Measurements from ENCODE around the gene USP25.

The USP25 gene

DNA sequence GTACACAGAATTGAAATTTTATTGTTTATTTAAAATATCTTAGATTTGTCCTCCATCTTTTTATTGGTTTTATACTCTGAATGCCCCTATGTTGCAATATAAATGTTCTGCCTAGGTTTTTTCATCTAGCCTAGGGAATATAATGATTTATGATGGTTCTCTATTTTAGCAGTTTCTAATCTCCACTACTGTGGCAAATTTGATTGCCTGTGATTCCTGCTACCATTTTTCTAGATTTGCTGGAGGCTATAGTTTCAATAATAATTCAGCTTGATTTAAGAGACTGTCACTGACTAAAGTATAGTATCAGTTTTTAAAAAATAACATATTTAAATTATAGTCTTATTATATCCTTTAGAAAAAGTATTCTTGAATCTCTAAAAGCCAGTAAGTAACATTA lies 90.5 kb downstream of the USP25 start:
- no peak for DNase-seq (ENCODE audit: low spot score)

DNA sequence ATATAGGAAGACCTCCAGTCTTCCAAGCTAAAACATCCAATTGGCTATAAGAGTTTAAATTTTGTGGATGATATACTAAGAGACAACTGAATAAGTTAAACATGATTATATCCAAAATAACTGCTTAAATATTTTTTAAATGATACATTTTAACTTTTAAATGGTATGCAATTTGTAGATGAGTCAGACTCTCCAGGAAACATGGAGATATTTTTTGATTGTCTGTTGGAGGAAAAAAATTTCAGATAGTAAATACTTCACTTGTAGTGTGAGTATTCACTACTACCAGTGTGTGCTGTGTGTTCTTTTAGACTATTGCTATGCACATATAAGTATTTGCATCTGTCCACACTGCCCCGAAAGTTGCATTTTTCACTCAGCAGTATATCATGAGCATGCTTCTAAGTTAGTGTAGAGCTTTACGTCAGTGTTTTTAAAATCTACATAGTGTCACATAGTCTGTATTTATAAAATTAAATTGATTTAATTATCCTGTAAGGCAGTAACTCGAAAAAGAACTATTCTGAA lies 91.1 kb downstream of the USP25 start:
- no peak for DNase-seq (ENCODE audit: low spot score)

- DNase-seq (ENCODE audit: low spot score): no peak
Observed at GRCh38 chr21:15823486-15824150, 93.8 kb downstream of the USP25 start.

DNA sequence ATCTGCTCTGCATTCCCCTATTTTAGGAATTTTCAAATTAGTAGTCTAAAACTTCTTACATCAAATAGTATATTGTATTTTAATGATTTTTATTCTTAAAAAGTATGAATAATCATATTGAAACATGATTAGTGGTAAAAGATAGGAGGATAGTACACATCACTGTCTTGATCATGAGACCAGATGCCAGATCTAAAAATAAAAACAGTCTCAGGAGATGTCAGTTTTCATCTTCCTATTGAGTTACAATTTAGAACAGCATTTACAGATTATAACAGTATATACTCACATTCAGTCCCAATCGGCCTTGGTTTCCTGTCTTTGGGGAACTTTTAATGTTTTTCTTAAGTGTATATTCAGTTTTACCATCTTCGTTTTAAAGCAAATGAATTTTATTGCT lies 95.9 kb downstream of the USP25 start:
- no peak for DNase-seq (ENCODE audit: low spot score)

- DNase-seq (ENCODE audit: low spot score): peak; percentile 27
Observed at GRCh38 chr21:15826147-15826780, 96.5 kb downstream of the USP25 start.

- no peak for DNase-seq (ENCODE audit: low spot score)
Observed at GRCh38 chr21:15826908-15827601, 97.3 kb downstream of the USP25 start.

GRCh38 chr21:15831497-15831896 lies 101.7 kb downstream of the USP25 start:
- DNase-seq (ENCODE audit: low spot score): no peak

- no peak for DNase-seq (ENCODE audit: low spot score)
Observed at GRCh38 chr21:15837645-15838044, 107.9 kb downstream of the USP25 start.

DNA sequence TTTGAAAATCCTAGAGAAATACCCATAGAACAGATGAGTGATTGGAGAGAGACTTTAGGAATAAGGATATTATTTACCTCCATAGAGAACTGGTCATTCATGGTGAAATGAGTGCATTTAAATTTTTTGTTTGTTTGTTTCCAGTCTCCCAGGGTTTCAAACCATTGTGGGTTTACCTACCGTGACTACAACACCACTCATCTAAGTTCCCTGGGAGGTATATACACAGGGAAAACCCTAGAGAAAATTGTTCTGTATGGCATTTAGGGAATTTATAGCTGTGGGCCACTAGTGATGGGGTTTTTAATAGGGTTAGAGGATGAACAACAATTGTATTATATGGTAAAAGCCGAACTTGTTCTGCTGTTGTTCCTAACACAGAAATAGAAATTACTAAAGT lies 109.2 kb downstream of the USP25 start:
- DNase-seq (ENCODE audit: low spot score): no peak

DNA sequence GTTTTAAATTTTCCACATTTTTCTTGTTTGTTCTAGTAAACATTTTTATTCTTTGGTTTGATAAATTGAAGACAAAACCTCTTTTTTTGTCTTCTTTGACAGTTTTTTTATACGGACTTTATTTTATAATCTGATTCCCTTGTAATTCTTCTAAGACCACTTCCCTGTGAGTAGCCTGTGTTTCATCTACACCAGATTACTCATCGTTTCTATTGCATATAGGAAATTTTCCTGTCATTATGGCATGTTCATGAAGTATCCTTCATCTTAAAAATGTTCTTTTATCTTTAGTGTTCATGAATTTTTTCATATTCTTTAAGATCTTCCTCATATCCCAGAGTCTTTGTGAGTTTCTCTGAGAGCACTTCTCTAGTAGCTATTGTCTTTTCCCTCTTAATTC lies 109.8 kb downstream of the USP25 start:
- no peak for DNase-seq (ENCODE audit: low spot score)

DNA sequence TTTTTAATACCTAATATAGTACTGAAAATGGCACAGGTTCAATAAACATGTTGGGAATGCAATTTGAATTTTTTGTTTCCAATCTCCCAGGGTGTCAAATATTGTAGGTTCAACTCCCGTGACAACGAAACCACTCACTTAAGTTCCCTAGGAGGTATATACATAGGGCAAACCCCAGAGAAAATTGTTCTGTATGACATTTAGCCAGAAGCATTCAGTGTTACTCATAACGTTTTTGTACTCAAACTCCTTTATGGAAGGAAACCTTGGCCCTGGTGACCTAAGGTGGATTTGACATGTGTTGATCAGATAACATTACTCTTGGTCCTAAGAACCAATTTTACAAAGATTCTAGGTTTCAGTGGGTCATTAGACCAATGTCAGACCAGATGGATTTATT lies 110.6 kb downstream of the USP25 start:
- DNase-seq (ENCODE audit: low spot score): no peak

DNA sequence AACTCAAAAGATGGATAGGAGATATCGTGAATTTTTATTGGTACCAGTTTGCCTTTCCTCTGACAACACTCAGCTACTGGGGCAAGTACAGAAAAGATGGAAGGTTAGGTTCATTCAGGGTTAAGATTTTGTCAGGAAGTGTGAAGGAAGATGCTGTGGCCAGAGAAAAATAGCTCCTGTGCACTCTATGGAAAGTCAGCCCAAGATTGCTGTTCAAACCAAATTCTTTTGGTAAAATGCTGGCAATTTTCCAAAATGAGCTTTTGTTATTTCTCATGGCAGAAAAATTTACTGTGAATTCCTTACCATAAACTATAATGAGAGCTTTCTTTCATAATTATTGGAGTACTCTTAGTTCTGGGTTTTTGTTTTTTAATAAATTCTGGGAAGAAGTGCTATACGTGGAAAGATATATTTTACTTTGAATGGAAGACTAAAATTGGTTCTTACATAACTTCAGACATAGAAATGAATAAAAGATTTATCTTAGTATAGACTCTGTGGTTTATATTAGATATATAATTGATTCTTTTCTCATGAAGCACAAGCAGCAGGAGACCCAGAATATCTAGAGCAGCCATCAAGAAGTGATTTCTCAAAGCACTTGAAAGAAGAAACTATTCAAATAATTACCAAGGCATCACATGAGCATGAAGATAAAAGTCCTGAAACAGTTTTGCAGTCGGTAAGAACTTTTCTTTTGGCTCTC lies 112.2 kb downstream of the USP25 start:
- DNase-seq (ENCODE audit: low spot score): no peak

GRCh38 chr21:15842565-15842880 lies 112.7 kb downstream of the USP25 start:
- DNase-seq (ENCODE audit: low spot score): no peak

GRCh38 chr21:15843766-15844165 lies 114.0 kb downstream of the USP25 start:
- no peak for DNase-seq (ENCODE audit: low spot score)

- DNase-seq (ENCODE audit: low spot score): no peak
Observed at GRCh38 chr21:15848634-15849560, 119.1 kb downstream of the USP25 start.

- no peak for DNase-seq (ENCODE audit: low spot score)
Observed at GRCh38 chr21:15849927-15850326, 120.1 kb downstream of the USP25 start.

DNA sequence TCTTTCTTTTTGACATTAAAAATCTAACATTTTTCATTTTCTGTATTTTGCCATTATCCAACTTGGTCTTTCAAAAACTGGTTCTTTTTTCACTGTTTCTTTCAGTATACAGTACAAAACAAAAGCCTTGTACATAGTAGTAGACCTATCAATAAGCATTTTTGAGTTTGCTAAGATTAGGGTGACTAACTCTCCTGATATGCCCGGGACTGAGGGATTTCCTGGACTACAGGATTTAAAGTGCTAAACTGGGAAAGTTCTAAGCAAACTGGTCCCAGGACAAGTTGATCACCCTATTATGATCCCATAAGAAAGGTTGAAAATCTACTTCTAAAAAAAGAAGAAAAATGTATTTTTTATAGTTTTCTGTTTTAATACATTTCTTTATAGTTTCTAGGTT lies 120.9 kb downstream of the USP25 start:
- no peak for DNase-seq (ENCODE audit: low spot score)

- no peak for DNase-seq (ENCODE audit: low spot score)
Observed at GRCh38 chr21:15852146-15852545, 122.4 kb downstream of the USP25 start.

DNA sequence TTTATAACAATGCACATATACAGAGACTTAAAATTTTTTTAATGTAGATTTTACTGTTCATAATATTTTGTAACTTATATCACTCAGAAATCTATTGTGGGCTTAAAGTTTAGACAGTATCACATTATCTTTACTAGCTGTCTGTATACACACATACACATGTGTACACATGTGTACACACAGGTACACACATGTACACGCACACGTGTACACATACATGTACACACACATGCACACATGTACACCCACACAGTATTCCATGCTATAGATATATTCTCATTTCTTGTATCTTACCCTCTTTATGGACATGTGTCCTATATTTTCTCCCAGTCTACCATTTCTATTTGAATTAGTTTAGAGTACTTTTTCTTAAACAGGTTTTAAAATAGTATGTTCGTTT lies 123.3 kb downstream of the USP25 start:
- no peak for DNase-seq (ENCODE audit: low spot score)

DNA sequence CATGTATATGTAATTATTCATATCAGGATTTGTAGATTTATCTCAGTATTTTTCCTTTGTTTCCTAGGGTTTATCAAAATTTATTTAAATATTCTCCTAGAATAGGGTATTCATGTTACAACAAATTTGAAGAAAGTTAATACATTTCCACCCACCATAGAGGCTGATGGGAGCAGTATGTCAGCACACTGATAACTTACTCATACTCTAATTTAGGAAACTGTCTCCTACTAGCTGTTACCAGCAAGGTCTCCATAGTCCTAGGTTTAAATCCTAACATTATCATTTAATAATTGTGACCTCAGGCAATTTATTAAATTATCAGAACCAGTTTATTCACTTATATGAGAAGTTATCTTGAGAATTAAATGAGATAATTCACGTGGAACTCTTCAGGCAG lies 127.0 kb downstream of the USP25 start:
- DNase-seq (ENCODE audit: low spot score): no peak

- no peak for DNase-seq (ENCODE audit: low spot score)
Observed at GRCh38 chr21:15857740-15858139, 128.0 kb downstream of the USP25 start.

- DNase-seq (ENCODE audit: low spot score): no peak
Observed at GRCh38 chr21:15860541-15860940, 130.8 kb downstream of the USP25 start.
